ENCODE measurements around the gene ARRB1.
A peak's percentile ranks its signal among the peaks of the same experiment; 100 is the strongest.

Gene ARRB1

GRCh38 chr11:75351791-75352587 lies 528 bp upstream of the ARRB1 start:
- no peak overlapping the region for H3K27ac ChIP-seq
- peak overlapping the region; percentile 71; the same call in 1 of the 2 replicates for H2AFZ ChIP-seq (ENCODE audit: low read depth)
- TF ChIP-seq CTCF (conservative IDR thresholded peaks at IDR 0.05; ENCODE audit: low read depth, low read length): no peak
- no peaks in the 10 kb centered on the region for H3K36me3 ChIP-seq (ENCODE audit: insufficient read depth)
- H3K9ac ChIP-seq: no peak overlapping the region
- no peaks in the 10 kb centered on the region for H4K20me1 ChIP-seq (ENCODE audit: insufficient read depth)
- H3K4me1 ChIP-seq (ENCODE audit: low read depth, poor library complexity, severe bottlenecking): no peaks in the 10 kb centered on the region
- H3K4me3 ChIP-seq (IDR thresholded peaks at IDR 0.05; ENCODE audit: insufficient read depth, low read depth, low read length): no peak overlapping the region
- peak overlapping the region; percentile 76 for H3K4me2 ChIP-seq
- H3K79me2 ChIP-seq (ENCODE audit: insufficient read depth, low read depth): no peaks in the 10 kb centered on the region
- no peaks in the 10 kb centered on the region for H3K27me3 ChIP-seq (ENCODE audit: insufficient read depth, low read depth)

- Histone ChIP-seq H3K79me2 (ENCODE audit: insufficient read depth, low read depth) (no peaks in the 10 kb centered on the region), H4K20me1 (ENCODE audit: insufficient read depth) (no peaks in the 10 kb centered on the region), H3K4me3 (IDR thresholded peaks at IDR 0.05; ENCODE audit: insufficient read depth, low read depth, low read length) (no peak overlapping the region), H3K27ac (no peak overlapping the region), H3K36me3 (ENCODE audit: insufficient read depth) (no peaks in the 10 kb centered on the region), H3K4me1 (ENCODE audit: low read depth, poor library complexity, severe bottlenecking) (no peaks in the 10 kb centered on the region), H3K4me2 (no peak overlapping the region), H3K9ac (no peak overlapping the region), H2AFZ (ENCODE audit: low read depth) (peak overlapping the region; percentile 38; the same call in 1 of the 2 replicates), H3K27me3 (ENCODE audit: insufficient read depth, low read depth) (no peaks in the 10 kb centered on the region)
- TF ChIP-seq CTCF (conservative IDR thresholded peaks at IDR 0.05; ENCODE audit: low read depth, low read length): no peak
These were observed 519 bp downstream of the ARRB1 start for GRCh38 chr11:75350743-75351540.

- Histone ChIP-seq H3K9ac (no peak overlapping the region), H3K27me3 (ENCODE audit: insufficient read depth, low read depth) (no peaks in the 10 kb centered on the region), H3K4me1 (ENCODE audit: low read depth, poor library complexity, severe bottlenecking) (no peaks in the 10 kb centered on the region), H3K79me2 (ENCODE audit: insufficient read depth, low read depth) (no peaks in the 10 kb centered on the region), H3K4me3 (IDR thresholded peaks at IDR 0.05; ENCODE audit: insufficient read depth, low read depth, low read length) (no peak overlapping the region), H3K4me2 (no peak overlapping the region), H3K36me3 (ENCODE audit: insufficient read depth) (no peaks in the 10 kb centered on the region), H2AFZ (ENCODE audit: low read depth) (no peak overlapping the region), H4K20me1 (ENCODE audit: insufficient read depth) (no peaks in the 10 kb centered on the region), H3K27ac (no peak overlapping the region)
- no peak for TF ChIP-seq CTCF (conservative IDR thresholded peaks at IDR 0.05; ENCODE audit: low read depth, low read length)
These were observed 1.2 kb downstream of the ARRB1 start for GRCh38 chr11:75350122-75350742.

GRCh38 chr11:75349521-75350116 lies 1.8 kb downstream of the ARRB1 start:
- H3K36me3 ChIP-seq (ENCODE audit: insufficient read depth): no peaks in the 10 kb centered on the region
- H3K4me1 ChIP-seq (ENCODE audit: low read depth, poor library complexity, severe bottlenecking): no peaks in the 10 kb centered on the region
- no peak overlapping the region for H3K9ac ChIP-seq
- no peak overlapping the region for H3K4me2 ChIP-seq
- no peaks in the 10 kb centered on the region for H4K20me1 ChIP-seq (ENCODE audit: insufficient read depth)
- TF ChIP-seq CTCF (conservative IDR thresholded peaks at IDR 0.05; ENCODE audit: low read depth, low read length): no peak
- no peak overlapping the region for H3K4me3 ChIP-seq (IDR thresholded peaks at IDR 0.05; ENCODE audit: insufficient read depth, low read depth, low read length)
- no peaks in the 10 kb centered on the region for H3K79me2 ChIP-seq (ENCODE audit: insufficient read depth, low read depth)
- no peak overlapping the region for H2AFZ ChIP-seq (ENCODE audit: low read depth)
- H3K27me3 ChIP-seq (ENCODE audit: insufficient read depth, low read depth): no peaks in the 10 kb centered on the region
- no peak overlapping the region for H3K27ac ChIP-seq

Measured in KMS-11 (cell line).